ENCODE measurements around the gene COL28A1. TPM values are rescaled to one million over a fixed set of nuclear protein-coding genes. Genes with fewer than 3 reads are reported as not detected.

The COL28A1 gene
- total RNA-seq, 1 donor = 0.36 TPM

- H3K27me3 ChIP-seq (ENCODE audit: insufficient read depth, low read length) = no peaks in the 10 kb centered on the region
- peaks cover 39% of the 10 kb centered on the region for H3K79me2 ChIP-seq (ENCODE audit: insufficient read depth, low read length)
- H3K9me3 ChIP-seq (ENCODE audit: low read depth, low read length) = no peaks in the 10 kb centered on the region
- peak overlapping the region; percentile 69 for H3K27ac ChIP-seq (ENCODE audit: low read depth, low read length)
- H4K20me1 ChIP-seq (ENCODE audit: insufficient read depth, low read length) = peaks cover 13% of the 10 kb centered on the region
- DNase-seq (ENCODE audit: insufficient read length, low spot score, missing footprints) = peak; percentile 67
- H2AFZ ChIP-seq (ENCODE audit: low read length) = peak overlapping the region; percentile 21
- H3K4me3 ChIP-seq (ENCODE audit: insufficient read depth, low read length) = peak overlapping the region; percentile 85
- H3K36me3 ChIP-seq (ENCODE audit: insufficient read depth, low read length) = no peaks in the 10 kb centered on the region
- H3K4me1 ChIP-seq (ENCODE audit: insufficient read depth, low read length) = peaks cover 29% of the 10 kb centered on the region
- TF ChIP-seq, protein P1, sequence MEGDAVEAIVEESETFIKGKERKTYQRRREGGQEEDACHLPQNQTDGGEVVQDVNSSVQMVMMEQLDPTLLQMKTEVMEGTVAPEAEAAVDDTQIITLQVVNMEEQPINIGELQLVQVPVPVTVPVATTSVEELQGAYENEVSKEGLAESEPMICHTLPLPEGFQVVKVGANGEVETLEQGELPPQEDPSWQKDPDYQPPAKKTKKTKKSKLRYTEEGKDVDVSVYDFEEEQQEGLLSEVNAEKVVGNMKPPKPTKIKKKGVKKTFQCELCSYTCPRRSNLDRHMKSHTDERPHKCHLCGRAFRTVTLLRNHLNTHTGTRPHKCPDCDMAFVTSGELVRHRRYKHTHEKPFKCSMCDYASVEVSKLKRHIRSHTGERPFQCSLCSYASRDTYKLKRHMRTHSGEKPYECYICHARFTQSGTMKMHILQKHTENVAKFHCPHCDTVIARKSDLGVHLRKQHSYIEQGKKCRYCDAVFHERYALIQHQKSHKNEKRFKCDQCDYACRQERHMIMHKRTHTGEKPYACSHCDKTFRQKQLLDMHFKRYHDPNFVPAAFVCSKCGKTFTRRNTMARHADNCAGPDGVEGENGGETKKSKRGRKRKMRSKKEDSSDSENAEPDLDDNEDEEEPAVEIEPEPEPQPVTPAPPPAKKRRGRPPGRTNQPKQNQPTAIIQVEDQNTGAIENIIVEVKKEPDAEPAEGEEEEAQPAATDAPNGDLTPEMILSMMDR (IDR thresholded peaks at IDR 0.05; ENCODE audit: extremely low read depth, low read depth, low read length) = no peak
- peak overlapping the region; percentile 67 for H3K4me2 ChIP-seq (ENCODE audit: insufficient read depth, low read length)
Measured at GRCh38 chr7:7565746-7566650, 30.3 kb upstream of the COL28A1 start.

GRCh38 chr7:7565018-7565680, 29.5 kb upstream of the COL28A1 start:
- H3K4me2 ChIP-seq (ENCODE audit: insufficient read depth, low read length) = no peak overlapping the region

GRCh38 chr7:7564323-7564780, 28.7 kb upstream of the COL28A1 start:
- H3K4me2 ChIP-seq (ENCODE audit: insufficient read depth, low read length) = peak overlapping the region; percentile 8
- no peaks in the 10 kb centered on the region for H3K36me3 ChIP-seq (ENCODE audit: insufficient read depth, low read length)
- no peak overlapping the region for H3K27ac ChIP-seq (ENCODE audit: low read depth, low read length)
- H3K4me3 ChIP-seq (ENCODE audit: insufficient read depth, low read length) = no peak overlapping the region
- no peaks in the 10 kb centered on the region for H3K9me3 ChIP-seq (ENCODE audit: low read depth, low read length)
- peaks cover 8% of the 10 kb centered on the region for H4K20me1 ChIP-seq (ENCODE audit: insufficient read depth, low read length)
- H2AFZ ChIP-seq (ENCODE audit: low read length) = no peak overlapping the region
- peaks cover 27% of the 10 kb centered on the region for H3K4me1 ChIP-seq (ENCODE audit: insufficient read depth, low read length)
- no peaks in the 10 kb centered on the region for H3K27me3 ChIP-seq (ENCODE audit: insufficient read depth, low read length)
- peak; percentile 90 for DNase-seq (ENCODE audit: insufficient read length, low spot score, missing footprints)
- TF ChIP-seq, protein P1 (IDR thresholded peaks at IDR 0.05; ENCODE audit: extremely low read depth, low read depth, low read length) = no peak
- peaks cover 23% of the 10 kb centered on the region for H3K79me2 ChIP-seq (ENCODE audit: insufficient read depth, low read length)

More at GRCh38 chr7:7565018-7565680, 29.5 kb upstream of the COL28A1 start:
- no peak overlapping the region for H3K4me3 ChIP-seq (ENCODE audit: insufficient read depth, low read length)
- TF ChIP-seq, protein P1 (IDR thresholded peaks at IDR 0.05; ENCODE audit: extremely low read depth, low read depth, low read length) = no peak
- H3K4me1 ChIP-seq (ENCODE audit: insufficient read depth, low read length) = peaks cover 29% of the 10 kb centered on the region
- no peaks in the 10 kb centered on the region for H3K36me3 ChIP-seq (ENCODE audit: insufficient read depth, low read length)
- H2AFZ ChIP-seq (ENCODE audit: low read length) = no peak overlapping the region
- peak; percentile 30 for DNase-seq (ENCODE audit: insufficient read length, low spot score, missing footprints)
- no peaks in the 10 kb centered on the region for H3K9me3 ChIP-seq (ENCODE audit: low read depth, low read length)
- no peaks in the 10 kb centered on the region for H3K27me3 ChIP-seq (ENCODE audit: insufficient read depth, low read length)
- H4K20me1 ChIP-seq (ENCODE audit: insufficient read depth, low read length) = peaks cover 12% of the 10 kb centered on the region
- H3K27ac ChIP-seq (ENCODE audit: low read depth, low read length) = no peak overlapping the region
- H3K79me2 ChIP-seq (ENCODE audit: insufficient read depth, low read length) = peaks cover 31% of the 10 kb centered on the region

DNA sequence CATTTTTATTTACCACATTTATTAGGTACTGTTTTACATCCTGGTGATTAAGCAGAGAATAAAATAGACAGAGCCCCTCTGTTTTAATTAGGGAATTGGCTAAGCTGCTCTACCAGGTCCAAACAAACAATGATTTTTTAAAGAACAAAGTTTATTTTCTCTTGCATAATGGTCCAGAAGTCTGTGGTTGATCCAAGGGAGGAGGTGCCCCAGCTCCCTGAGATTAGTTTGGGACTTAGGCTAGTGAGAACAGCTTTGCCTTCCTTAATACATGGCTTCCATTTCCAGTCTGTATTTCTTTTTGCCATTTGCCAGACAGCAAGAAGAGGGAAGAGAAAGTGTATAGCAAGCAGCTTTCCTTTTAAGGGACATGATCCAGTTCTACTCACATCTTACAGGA, 28.1 kb upstream of the COL28A1 start:
- Histone ChIP-seq H3K4me1 (ENCODE audit: insufficient read depth, low read length) (peaks cover 24% of the 10 kb centered on the region), H4K20me1 (ENCODE audit: insufficient read depth, low read length) (peaks cover 8% of the 10 kb centered on the region), H2AFZ (ENCODE audit: low read length) (peak overlapping the region; percentile 3), H3K79me2 (ENCODE audit: insufficient read depth, low read length) (peaks cover 17% of the 10 kb centered on the region), H3K4me2 (ENCODE audit: insufficient read depth, low read length) (peak overlapping the region; percentile 8), H3K4me3 (ENCODE audit: insufficient read depth, low read length) (no peak overlapping the region), H3K27me3 (ENCODE audit: insufficient read depth, low read length) (no peaks in the 10 kb centered on the region), H3K9me3 (ENCODE audit: low read depth, low read length) (no peaks in the 10 kb centered on the region), H3K36me3 (ENCODE audit: insufficient read depth, low read length) (no peaks in the 10 kb centered on the region), H3K27ac (ENCODE audit: low read depth, low read length) (no peak overlapping the region)
- TF ChIP-seq, protein P1 (IDR thresholded peaks at IDR 0.05; ENCODE audit: extremely low read depth, low read depth, low read length) = no peak
- DNase-seq (ENCODE audit: insufficient read length, low spot score, missing footprints) = peak; percentile 6
